Measurements from ENCODE around the gene GNG2.

Gene GNG2

GRCh38 chr14:52007637-52008036, 147.2 kb downstream of the GNG2 start:
- peaks cover 98% of the 10 kb centered on the region for H3K36me3 ChIP-seq (ENCODE audit: insufficient read depth, low read length)
- no peak overlapping the region for H3K27ac ChIP-seq (ENCODE audit: low read length)
- DNase-seq = no peak

GRCh38 chr14:52008136-52008535, 147.7 kb downstream of the GNG2 start:
- ATAC-seq (ENCODE audit: insufficient read depth, low read depth) = no peak
- no peak overlapping the region for H3K4me2 ChIP-seq (ENCODE audit: insufficient read depth, low read length)
- peaks cover 4% of the 10 kb centered on the region; the same call in 1 of the 2 replicates for H4K20me1 ChIP-seq (ENCODE audit: insufficient read depth, low read length)
- no peak for DNase-seq
- peaks cover 4% of the 10 kb centered on the region; the same call in 1 of the 2 replicates for H3K79me2 ChIP-seq (ENCODE audit: insufficient read depth, low read length)
- H3K27me3 ChIP-seq (ENCODE audit: insufficient read depth, low read length, poor library complexity) = no peaks in the 10 kb centered on the region
- no peak overlapping the region for H2AFZ ChIP-seq (ENCODE audit: low read depth, low read length)
- no peaks in the 10 kb centered on the region for H3K9me3 ChIP-seq (ENCODE audit: insufficient read depth, low read length, severe bottlenecking)
- no peak for TF ChIP-seq EZH2 (IDR thresholded peaks at IDR 0.05; ENCODE audit: borderline replicate concordance, low read depth, low read length, severe bottlenecking)
- H3K4me3 ChIP-seq (ENCODE audit: low read depth in 1 of 2, low read length in 2 of 2) = no peak overlapping the region
- H3K27ac ChIP-seq (ENCODE audit: low read length) = no peak overlapping the region
- H3K36me3 ChIP-seq (ENCODE audit: insufficient read depth, low read length) = peaks cover 93% of the 10 kb centered on the region
- H3K4me1 ChIP-seq (ENCODE audit: insufficient read depth, low read length) = no peaks in the 10 kb centered on the region
- no peak overlapping the region for H3K9ac ChIP-seq (ENCODE audit: low read depth, low read length)

More at GRCh38 chr14:52007637-52008036, 147.2 kb downstream of the GNG2 start:
- no peak overlapping the region for H3K9ac ChIP-seq (ENCODE audit: low read depth, low read length)
- H3K27me3 ChIP-seq (ENCODE audit: insufficient read depth, low read length, poor library complexity) = no peaks in the 10 kb centered on the region
- ATAC-seq (ENCODE audit: insufficient read depth, low read depth) = no peak
- H3K4me3 ChIP-seq (ENCODE audit: low read depth in 1 of 2, low read length in 2 of 2) = no peak overlapping the region
- TF ChIP-seq EZH2 (IDR thresholded peaks at IDR 0.05; ENCODE audit: borderline replicate concordance, low read depth, low read length, severe bottlenecking) = no peak
- TF ChIP-seq CTCF (IDR thresholded peaks at IDR 0.05; ENCODE audit: borderline replicate concordance, extremely low read depth, low read length, poor library complexity, severe bottlenecking) = no peak
- H3K4me1 ChIP-seq (ENCODE audit: insufficient read depth, low read length) = no peaks in the 10 kb centered on the region
- no peaks in the 10 kb centered on the region for H3K9me3 ChIP-seq (ENCODE audit: insufficient read depth, low read length, severe bottlenecking)
- no peak overlapping the region for H2AFZ ChIP-seq (ENCODE audit: low read depth, low read length)
- H4K20me1 ChIP-seq (ENCODE audit: insufficient read depth, low read length) = peaks cover 4% of the 10 kb centered on the region; the same call in 1 of the 2 replicates
- H3K79me2 ChIP-seq (ENCODE audit: insufficient read depth, low read length) = peaks cover 4% of the 10 kb centered on the region; the same call in 1 of the 2 replicates
- no peak overlapping the region for H3K4me2 ChIP-seq (ENCODE audit: insufficient read depth, low read length)

- Histone ChIP-seq H3K36me3 (ENCODE audit: insufficient read depth, low read length) (peaks cover 72% of the 10 kb centered on the region), H3K4me1 (ENCODE audit: insufficient read depth, low read length) (peaks cover 17% of the 10 kb centered on the region), H2AFZ (ENCODE audit: low read depth, low read length) (no peak overlapping the region), H3K4me3 (ENCODE audit: low read depth in 1 of 2, low read length in 2 of 2) (no peak overlapping the region), H4K20me1 (ENCODE audit: insufficient read depth, low read length) (peaks cover 4% of the 10 kb centered on the region; the same call in 1 of the 2 replicates), H3K27ac (ENCODE audit: low read length) (no peak overlapping the region), H3K79me2 (ENCODE audit: insufficient read depth, low read length) (peaks cover 4% of the 10 kb centered on the region; the same call in 1 of the 2 replicates), H3K9me3 (ENCODE audit: insufficient read depth, low read length, severe bottlenecking) (no peaks in the 10 kb centered on the region), H3K4me2 (ENCODE audit: insufficient read depth, low read length) (no peak overlapping the region), H3K9ac (ENCODE audit: low read depth, low read length) (no peak overlapping the region), H3K27me3 (ENCODE audit: insufficient read depth, low read length, poor library complexity) (no peaks in the 10 kb centered on the region)
- no peak for TF ChIP-seq CTCF (IDR thresholded peaks at IDR 0.05; ENCODE audit: borderline replicate concordance, extremely low read depth, low read length, poor library complexity, severe bottlenecking)
- TF ChIP-seq EZH2 (IDR thresholded peaks at IDR 0.05; ENCODE audit: borderline replicate concordance, low read depth, low read length, severe bottlenecking) = no peak
- ATAC-seq (ENCODE audit: insufficient read depth, low read depth) (no peak), DNase-seq (no peak)
Measured at GRCh38 chr14:52010173-52010693, 149.8 kb downstream of the GNG2 start.

- Histone ChIP-seq H3K27me3 (ENCODE audit: insufficient read depth, low read length, poor library complexity) (no peaks in the 10 kb centered on the region), H4K20me1 (ENCODE audit: insufficient read depth, low read length) (peaks cover under 1% of the 10 kb centered on the region; the same call in 1 of the 2 replicates), H3K4me2 (ENCODE audit: insufficient read depth, low read length) (no peak overlapping the region), H3K79me2 (ENCODE audit: insufficient read depth, low read length) (peaks cover 4% of the 10 kb centered on the region; the same call in 1 of the 2 replicates), H3K4me3 (ENCODE audit: low read depth in 1 of 2, low read length in 2 of 2) (no peak overlapping the region), H3K36me3 (ENCODE audit: insufficient read depth, low read length) (peaks cover 63% of the 10 kb centered on the region), H3K27ac (ENCODE audit: low read length) (no peak overlapping the region), H2AFZ (ENCODE audit: low read depth, low read length) (no peak overlapping the region), H3K9me3 (ENCODE audit: insufficient read depth, low read length, severe bottlenecking) (no peaks in the 10 kb centered on the region), H3K4me1 (ENCODE audit: insufficient read depth, low read length) (peaks cover 26% of the 10 kb centered on the region), H3K9ac (ENCODE audit: low read depth, low read length) (no peak overlapping the region)
- TF ChIP-seq CTCF (IDR thresholded peaks at IDR 0.05; ENCODE audit: borderline replicate concordance, extremely low read depth, low read length, poor library complexity, severe bottlenecking) = no peak
- no peak for TF ChIP-seq EZH2 (IDR thresholded peaks at IDR 0.05; ENCODE audit: borderline replicate concordance, low read depth, low read length, severe bottlenecking)
- DNase-seq = no peak
- ATAC-seq (ENCODE audit: insufficient read depth, low read depth) = no peak
Measured at GRCh38 chr14:52011523-52011922, 151.1 kb downstream of the GNG2 start.
